Skin of body (tissue), 2 donors: Measurements from ENCODE around the gene ARL5A. TPM values are rescaled to one million over a fixed set of nuclear protein-coding genes. Genes with fewer than 3 reads are reported as not detected.

Experiments
- DNase-seq: peaks from one replicate; lab custom pipeline; 2025; lab: John Stamatoyannopoulos, UW
- total RNA-seq: library from RNA; depleted of rRNA; stranded (reverse); fragments of >200 nt; gene quantifications from one replicate; pipeline ENCODE4 v1.2.3, GENCODE V29; 2014

ARL5A gene
- total RNA-seq, 1 donor from 2014 or later, result 75.0 TPM

DNA sequence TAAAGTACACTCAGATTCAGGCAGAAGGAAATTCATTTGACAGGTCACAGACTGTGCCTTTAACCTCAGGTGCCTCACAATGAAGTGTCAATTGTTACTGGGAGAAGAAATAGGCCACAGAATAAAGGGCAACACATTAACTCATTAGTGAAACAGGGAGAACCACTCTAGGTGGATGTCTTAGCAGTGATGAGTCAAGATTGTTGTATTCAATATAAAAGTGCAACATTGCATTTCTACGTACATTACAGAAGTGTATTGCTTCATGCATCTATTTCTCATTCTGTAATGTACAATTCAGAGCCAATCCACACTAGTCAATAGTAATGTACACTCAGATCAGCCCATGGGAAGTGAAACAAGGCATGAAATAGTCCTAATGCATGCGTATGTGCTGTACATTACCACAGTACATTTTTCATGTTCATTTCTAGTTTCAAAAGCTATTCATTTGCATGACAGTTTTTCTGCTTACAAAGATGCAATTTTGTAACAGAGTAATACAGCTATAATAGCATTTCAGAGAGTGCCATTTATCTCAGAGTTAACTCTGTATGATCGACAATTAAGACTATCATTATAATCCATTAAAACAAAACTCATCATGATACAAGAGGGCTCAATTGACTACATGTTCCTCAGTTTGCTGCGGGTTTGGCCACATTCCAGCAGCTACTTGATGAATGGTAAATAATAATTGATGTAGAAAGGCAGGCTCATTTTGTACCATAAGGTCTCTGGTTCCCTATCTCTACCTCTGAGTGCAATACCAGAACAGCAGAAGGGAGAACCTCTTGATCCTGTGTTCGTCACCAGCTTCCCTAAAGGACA lies 12.2 kb upstream of the ARL5A start:
- no peak for DNase-seq

DNA sequence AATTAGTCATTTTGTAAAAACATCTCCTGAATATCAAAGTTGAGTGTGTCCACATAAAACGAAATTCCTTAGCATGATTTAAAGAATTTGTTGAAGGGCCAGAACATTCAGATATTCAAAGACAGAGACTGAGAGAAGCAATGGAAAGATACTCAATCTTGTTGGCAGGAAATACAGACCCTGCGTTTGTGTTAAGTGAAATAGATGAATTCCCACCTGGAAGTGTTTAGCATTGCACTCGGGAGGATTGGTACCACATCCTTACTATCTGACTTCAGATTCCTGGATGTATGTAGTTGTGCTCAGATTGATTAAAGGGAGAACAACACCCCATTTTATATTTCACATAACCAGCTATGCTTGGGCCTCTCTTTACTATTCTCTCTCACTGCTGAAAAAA lies 9.7 kb upstream of the ARL5A start:
- peak; percentile 36 for DNase-seq

DNA sequence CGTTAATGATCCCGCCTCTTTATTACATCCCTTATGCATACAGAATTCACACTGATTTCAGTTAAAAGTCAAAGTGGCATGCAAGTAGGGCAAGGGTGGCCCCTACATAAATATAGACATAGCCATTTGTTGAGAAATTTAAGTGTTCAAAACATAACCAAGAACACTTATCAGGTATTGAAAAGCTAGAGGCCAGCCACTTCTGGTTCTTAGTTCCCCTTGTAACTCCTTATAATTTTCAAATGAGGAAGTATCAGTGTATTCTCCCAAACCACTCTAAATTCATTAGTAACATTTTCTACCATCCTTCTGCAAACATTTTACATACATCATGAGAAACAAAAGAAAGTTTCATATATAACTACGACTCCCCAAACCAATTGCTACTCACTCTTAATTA lies 5.8 kb upstream of the ARL5A start:
- DNase-seq, result no peak

DNA sequence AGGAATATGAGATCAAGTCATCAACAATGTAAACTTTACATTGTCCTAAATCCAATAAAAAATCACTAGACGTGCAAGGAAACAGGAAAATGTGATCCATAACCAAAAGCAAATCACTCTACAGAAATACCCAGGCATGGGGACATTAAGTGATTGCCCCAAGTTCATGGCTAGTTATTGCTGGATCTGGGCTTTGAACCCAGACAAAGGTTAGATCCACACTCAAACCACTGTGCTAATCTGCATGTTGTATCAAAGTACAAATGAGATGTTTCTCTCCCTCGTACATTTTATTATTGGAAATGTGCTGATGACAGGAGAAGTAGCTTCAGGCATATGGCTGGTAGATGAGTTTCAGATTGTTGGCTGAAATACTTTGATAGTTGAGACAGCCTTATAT lies 2.7 kb upstream of the ARL5A start:
- DNase-seq, result no peak

DNA sequence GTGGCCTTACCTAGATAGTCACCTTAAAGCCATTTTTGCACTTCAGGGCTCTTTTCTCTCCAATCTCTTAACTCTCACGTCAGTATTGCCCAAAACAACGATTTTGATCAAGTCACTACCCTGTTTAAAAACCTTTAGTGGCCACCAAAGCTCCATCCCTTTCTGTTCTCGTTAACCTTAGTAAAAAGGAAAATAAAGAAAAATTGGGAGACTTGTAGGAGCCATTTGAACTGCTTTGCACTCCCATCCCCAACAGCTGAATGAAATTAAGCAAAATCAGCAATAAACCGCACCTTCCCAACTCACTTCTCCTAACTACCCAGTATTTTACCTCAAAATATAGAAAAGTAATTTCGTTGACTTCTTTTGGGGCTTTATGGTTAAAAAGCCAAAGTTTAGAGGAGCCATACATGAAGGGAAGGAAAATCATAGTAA lies 686 bp upstream of the ARL5A start:
- DNase-seq, result no peak

DNA sequence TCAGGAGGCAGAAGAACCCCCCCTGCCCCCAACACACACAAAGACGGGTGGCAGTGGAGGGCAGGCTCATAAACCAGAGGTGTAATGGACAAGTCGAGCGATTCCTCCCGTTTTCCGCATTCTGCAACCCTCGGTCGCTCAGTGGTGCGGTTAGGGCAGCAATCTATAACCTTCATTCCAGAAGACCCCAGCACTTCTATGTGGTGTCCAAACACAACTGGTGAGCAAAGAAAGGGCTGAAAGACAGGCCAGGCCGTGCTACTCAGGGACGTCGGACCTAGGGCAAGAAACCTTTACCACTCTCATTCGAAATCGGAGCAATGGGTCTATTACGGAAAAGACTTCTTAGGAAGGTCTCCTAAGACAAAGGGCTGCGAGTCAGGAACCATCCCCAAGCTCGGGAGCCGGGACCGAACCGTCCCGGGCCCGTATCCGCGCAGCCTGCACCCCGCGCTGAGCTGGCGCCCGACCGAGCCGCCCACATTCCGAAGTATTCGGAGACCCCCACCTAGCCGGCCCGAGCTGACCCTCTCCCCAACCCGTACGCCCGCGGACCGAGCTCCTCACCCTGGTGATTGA lies 568 bp downstream of the ARL5A start:
- no peak for DNase-seq

DNA sequence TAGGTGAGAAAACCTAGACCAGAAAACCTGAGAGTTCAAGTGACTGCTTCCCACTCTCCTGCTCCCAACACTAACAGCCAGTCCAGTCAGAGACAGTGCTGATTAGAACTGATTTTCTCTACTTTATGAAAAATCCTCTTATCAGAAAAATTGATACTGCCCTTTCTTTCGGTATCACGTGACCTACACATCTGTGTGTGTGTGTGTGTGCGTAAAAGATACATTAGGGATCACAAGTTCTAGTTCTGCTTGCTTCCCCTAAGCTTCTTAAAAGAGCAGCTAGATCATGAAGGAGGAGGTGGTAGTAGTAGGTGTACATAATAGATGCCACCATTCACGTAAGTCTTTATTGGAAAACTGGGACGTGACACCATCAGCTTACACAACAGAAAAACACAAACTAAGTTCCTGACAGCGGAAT lies 1.5 kb downstream of the ARL5A start:
- peak; percentile 6 for DNase-seq

DNA sequence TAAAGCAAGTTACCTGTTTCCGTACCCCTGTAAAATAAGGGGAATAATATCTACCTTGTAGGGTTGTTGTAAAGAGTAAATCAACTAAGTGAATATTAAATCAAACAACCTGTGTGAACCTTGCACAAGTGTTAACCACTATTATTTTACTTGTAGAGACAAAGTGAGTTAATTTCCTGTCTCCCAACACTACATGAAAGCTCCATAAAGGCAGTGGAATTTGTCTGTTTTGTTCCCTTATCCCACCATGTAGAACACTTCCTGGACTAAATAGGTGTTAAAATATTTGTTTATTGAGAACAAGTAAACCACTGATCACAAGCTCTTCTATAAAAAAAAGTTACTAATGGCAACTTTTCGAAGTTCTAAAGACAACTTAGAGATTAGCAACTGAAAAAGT lies 3.3 kb downstream of the ARL5A start:
- DNase-seq, result no peak

DNA sequence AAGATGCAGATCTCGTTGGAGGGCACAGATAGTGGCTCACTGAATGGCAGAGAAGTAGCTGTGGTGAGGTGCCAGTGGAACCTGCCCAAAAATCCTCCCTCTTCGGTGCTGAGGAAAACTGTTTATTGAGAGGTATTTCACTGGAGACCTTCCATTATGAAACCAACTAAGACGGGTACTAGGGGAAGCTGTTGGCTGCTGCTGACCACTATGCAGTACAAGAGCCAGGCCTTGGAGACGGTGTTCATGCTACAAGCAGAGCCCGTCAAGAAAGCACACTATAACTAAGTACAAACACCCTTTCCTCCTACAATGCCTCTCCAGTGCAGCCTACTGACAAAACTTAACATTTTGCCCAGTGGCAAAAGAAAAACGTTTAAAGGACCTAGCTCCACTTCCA lies 4.6 kb downstream of the ARL5A start:
- DNase-seq, result no peak

DNA sequence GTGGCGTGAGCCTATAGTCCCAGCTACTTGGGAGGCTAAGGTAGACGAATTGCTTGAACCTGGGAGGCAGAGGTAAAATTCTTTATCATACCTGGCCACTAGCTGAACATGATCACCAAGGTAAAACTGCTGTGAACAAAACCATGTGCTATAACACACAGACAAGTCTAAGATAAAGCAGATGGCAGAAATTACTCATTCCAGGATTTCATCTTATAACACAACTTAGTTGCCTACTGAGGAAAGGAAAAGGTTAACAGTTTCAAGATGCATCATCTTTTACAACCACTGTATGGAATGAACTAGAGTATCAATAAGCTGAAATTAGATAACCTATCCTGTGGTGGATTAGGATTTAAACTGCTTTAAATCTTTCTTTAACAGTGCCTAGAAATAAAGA lies 8.3 kb downstream of the ARL5A start:
- DNase-seq, result no peak

DNA sequence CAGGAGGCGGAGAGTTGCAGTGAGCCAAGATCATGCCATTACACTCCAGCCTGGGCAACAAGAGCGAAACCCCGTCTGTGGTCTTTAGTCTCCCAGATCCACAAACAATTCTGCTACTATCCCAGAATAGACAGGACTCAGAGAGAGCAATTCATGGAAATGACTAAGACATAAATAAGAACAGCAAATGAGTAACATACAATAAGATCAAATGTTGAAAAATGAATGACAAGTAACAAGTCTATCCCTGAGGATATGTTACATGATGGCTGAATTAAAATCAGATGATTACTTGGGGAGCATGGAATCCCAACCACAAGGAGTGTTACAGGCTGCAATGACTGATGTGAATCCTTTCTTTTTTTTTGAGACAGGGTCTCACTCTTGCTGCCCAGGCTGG lies 10.3 kb downstream of the ARL5A start:
- peak; percentile 74 for DNase-seq

DNA sequence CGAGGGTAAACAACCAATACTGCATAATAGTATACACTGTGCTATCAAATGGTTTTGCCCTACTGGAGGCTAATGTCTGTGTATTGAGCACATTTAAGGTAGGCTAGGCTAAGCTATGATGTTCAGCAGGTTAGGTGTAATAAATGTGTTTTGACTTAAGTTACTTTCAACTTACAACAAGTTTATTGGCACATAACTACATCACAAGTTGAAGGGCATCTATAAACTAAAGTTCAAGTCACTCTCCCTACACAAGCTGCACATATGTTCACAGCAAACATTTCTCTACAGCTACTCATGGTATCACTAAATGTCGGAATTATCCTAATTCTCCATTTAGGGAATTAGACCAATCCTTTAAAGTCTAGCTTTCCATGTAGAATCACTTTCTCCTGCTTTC lies 11.4 kb downstream of the ARL5A start:
- no peak for DNase-seq

DNA sequence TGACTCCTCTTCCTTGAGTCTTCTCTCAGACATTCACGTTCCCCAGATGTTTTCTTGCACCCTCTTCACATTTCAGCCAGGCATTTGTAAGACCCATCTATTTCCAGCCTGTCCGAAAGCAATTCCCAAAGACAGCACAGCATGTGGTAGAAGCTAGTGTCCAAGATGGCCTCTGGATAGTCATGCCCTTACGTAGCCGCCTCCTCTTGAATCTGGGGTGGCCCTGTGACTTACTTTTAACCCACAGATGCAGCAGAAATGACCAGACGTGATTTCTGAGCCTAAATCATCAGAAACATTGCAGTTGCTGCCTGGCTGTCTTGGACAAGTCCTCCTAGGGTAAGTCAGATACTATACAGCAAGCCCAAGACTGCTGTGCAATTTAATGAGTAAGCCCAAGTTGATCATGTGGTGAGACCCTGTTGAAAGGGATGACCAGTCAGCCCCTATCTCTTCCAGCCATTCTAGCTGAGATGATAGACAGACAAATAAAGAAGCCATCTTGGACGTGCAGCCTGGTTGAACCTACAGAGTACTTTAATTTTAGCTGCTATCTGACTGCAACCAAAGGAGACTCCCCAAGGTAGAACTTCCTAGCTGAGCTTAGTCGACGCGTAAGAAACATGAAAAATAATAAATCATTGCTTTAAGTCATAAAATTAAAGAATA lies 12.3 kb downstream of the ARL5A start:
- no peak for DNase-seq

DNA sequence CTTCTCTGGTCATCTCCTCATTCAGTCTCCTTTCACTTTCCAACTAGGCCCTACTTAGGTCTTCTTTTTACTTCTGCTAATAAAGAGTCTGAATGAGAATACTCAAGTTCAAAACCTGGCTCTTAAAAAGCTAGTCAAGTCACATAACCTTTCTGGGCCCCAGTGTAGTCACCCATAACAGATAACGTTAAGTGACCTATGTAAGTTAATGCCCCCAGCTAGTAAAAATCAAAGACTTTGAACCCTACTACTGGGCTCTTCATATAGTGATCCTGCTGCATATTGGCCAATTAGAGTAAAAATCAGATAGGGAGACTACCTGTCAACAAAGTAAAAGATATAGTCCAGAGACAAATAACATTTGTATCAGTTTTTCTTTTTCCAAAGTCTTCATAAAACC lies 17.7 kb downstream of the ARL5A start:
- no peak for DNase-seq

DNA sequence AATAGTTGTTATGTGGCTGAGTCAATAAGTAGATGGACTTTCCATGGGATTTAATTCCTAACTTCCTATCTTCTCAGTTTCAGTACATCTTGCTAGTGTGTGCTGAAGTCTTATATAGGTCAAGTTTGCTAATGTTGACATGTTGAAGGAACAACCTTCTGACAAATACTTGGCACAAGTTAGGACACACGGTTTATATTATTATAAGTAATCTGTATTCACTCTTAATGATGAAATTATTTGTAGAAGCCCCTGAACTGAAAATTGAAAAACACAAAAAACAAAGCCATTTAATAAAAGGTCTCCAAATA lies 19.2 kb downstream of the ARL5A start:
- DNase-seq, result no peak

DNA sequence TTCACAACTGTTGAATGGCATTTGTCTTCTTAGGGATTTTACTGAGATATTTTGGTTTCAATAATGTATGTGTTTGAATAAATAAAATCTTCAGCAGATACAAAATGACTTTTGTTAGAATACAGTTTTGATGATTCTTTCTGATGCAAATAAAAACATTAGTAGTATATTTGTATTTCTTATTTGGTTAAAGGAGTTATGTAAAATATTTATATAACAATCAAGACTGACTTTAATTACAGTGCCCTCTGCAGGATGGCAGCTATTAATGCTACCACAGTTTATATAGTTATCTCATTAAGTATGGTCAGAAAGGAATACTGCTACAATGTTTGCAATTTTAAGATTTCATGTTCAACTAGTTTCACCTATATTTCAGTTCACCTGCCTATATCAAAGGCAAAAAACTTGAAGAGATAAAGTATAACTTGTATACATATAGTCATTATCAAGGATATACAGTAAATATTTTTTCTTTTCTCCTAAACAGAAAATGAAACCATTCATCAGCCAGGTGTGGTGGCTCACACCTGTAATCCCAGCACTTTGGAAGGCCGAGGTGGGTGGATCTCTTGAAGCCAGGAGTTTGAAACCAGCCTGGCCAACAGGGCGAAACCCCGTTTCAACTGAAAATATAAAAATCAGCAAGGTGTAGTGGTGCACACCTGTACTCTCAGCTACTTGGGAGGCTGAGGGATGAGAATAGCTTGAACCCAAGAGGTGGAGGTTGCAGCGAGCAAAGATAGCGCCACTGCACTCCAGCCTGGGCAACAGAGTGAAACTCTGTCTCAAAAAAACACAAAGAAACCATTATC lies 19.8 kb downstream of the ARL5A start:
- DNase-seq, result no peak

DNA sequence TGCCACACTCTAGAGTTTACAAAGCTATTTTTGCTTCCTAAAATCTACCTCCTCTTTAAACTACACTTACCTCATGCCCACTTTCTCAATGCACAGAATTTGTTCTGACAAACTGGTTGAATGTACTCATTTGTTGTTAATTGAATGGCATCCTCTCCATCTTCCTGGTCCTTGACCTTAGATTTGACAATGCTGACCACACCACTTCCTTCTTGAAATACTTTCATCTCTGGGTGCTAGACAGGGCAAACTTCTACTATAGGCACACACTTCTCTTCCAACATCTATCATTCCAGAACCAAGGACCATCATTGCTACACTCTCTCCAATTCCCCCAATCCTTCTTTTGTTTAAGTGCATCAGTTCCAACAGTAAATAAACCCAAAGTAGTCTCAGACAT lies 22.3 kb downstream of the ARL5A start:
- DNase-seq, result no peak

DNA sequence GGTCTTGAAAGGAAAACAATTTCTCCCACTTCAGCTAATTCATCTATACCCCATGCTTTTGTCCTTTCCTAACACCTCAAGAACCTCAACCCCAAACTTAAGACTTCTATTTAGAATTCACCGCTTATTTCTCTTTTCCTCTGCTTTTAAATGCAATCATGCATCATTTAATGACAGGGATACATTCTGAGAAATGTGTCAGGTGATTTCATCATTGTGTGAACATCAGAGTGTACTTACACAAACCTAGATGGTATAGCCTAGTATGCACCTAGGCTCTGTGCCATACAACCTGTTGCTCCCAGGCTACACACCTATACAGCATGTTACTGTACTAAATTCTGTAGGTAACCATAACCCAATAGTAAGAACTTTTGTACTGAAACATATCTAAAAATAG lies 22.9 kb downstream of the ARL5A start:
- no peak for DNase-seq

DNA sequence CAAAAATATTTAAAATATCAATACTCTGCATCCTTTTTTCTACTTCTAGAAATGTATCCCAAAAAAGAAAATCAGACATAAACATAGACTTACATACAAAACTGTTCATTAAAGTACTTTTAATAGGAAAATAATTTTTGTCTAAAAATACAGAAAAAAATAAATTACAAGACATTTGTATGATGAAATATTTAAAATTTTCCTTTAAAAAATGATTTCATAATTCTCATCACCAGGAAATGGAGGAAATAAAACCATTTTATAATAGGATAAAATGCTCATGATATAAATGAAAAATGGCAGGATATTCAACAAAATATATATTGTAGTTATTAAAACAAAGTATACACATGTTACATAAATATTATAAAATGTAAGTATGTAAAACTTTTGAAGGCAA lies 24.4 kb downstream of the ARL5A start:
- DNase-seq, result no peak

DNA sequence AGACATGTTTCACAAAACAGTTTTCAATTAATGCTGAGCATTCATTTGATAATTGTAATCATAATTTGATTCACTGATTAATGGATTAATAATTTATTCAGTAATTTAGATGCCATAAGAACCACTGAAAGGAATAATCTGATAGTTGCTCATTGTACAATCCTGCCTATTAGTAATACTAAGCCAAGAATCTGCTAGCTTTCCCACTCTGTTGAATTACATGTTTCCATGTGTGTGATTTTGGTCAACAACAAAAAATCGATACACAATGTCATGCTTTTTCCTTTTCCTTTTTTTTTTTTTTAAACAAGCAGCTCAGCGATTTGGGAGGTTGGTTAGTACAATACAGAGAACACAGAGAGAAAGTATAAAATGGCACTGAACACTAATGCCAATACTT lies 25.9 kb downstream of the ARL5A start:
- no peak for DNase-seq

DNA sequence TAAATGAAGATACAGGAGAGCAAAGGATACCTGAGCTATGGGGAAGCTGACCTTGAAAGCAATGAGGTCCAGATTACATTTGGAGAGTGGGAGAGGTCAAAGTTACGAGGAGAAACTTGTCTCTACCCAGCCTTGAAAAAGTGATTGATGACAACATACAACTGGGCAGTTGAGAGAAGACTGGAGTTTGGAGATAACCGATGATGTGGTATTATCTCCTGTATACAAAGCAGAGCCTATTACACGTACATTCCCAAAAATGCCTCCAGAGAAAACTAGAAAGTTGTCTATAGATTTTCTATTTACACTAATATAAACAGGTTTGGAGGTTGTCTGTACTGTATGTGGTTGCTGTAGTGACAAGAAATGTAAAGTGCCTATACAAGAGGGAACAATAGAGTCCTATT lies 28.3 kb downstream of the ARL5A start:
- no peak for DNase-seq

DNA sequence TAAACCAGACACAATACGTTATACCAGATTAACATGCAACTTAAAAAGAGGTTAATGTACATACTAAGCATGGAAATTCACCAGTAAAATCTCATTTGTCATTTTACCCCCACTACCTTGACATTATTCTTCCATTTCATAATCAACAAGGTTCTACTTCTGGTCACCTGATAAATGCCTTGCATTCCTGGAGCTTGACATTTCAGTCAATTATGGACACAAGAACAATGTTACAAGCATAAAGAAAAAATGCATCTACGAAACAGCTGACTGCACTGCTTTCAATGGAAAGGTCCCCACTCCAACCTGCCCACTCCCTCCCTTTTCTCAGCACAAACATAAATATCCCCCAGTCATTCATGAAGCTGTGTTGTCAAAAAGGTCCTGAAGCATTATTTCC lies 31.4 kb downstream of the ARL5A start:
- DNase-seq, result no peak
